Smooth muscle cell of the pulmonary artery (primary cell): ENCODE data around the gene TGFB3. TPM values are rescaled to one million over a fixed set of nuclear protein-coding genes. Genes with fewer than 3 reads are reported as not detected.

Source experiments
- total RNA-seq: library from RNA; depleted of rRNA; stranded (reverse); fragments of >200 nt; gene quantifications from 2 replicates; pipeline ENCODE4 v1.2.3, GENCODE V29; 2014

The TGFB3 gene
- 12.0 and 21.3 TPM in 2 replicates for total RNA-seq

DNA sequence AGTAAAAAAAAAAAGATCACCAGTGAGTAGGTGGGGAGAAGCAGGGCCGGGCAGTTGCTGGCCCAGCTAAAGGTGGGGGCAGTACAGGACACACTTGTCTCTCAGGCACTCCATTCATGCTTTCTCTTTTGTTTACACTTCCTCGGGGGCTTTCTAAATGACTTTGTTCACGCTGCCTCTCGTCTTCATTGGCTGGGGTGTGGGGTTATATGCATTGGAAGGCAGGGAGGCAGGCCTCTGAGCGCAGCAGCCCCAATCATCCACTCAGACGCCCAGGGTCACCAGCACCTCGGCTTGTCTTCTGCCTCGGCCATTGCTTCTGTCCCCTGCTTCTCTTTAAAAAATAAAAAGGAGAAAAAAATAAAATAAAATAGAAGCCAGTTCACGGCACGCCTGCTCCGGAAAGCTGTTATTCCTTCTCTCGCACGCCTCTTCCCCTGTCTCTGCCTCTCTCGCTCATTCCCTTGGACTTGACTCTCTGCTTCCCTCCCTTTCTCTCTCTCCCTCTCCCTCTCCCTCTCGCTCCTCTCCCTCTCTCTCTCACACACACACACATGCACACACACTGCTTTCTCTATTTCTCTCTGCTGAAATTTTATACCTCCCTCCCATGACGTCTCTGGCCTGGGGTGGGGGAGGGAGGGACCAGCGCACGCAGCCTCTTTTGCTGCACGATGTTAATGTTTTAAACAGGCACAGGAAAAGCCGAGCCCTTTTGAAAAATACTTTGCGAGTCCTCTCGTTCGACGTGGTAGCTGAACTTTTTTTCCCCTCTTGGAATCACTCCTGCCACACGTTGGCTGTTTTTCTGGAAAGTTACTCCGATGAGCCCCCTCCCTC lies at the start of gene TGFB3:
TSS of gene TGFB3 (minus strand) at position 570 of the 840 bp plus-strand sequence. CDS start 1,102 bp downstream, outside the sequence.

DNA sequence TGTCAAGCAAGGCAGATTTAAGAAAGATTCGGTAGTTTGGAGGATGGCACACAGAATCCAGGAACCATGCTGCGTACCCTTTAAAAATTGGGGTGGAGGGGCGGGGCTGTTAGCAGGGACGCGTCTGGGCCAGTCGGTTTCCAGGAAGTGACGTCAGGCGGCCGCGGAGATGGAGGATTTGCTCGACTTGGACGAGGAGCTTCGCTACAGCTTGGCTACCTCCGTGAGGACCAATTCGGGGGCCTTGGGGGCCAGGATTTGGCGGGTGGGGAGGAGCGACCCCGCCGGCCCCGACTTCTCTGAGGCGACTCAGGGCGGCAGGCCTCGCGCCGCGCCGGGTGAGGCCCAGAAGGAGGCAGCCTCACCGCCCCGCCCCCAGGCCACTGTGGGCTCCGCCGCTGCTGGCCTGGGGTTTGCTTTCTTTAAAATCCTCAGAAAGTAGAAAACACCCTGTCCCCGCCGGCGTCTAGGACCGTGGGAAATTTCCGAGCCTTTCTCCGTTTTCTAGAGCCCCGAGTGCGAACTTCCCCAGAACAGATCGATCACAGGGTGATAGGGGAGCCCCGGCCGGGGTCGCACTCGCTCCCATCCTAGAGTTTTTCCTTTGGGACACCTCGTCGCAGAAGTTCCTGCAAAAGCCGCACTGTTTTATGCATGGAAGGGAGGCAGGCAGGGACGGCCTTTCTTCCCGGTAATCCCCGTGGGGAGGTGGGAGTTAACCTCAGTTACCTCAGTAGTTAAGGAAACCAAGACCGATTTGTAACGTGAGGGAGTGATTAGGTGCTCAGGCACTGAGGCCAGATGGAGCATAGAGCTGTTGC lies 4.0 kb upstream of the TGFB3 start, which contains the start of gene IFT43:
TSS of gene IFT43 (plus strand) at position 146 of the 821 bp plus-strand sequence. CDS start at position 170, 24 bp downstream.

Other genes with a start within 250 kb of the TGFB3 start
- gene IFT43, start 3.8 kb upstream of the TGFB3 start, total RNA-seq, result 23.3 and 27.0 TPM in 2 replicates
- gene GPATCH2L, start 169.9 kb upstream of the TGFB3 start, total RNA-seq, result 51.1 and 60.9 TPM in 2 replicates